Stimulated activated CD4-positive, alpha-beta T cell treated with anti-CD3 and anti-CD28 coated beads, Interleukin-1b, Interleukin-23, amount 100 ng/mL, for 48 hours (primary cell): Measurements from ENCODE around the gene AGK.
A peak's percentile ranks its signal among the peaks of the same experiment; 100 is the strongest.

ENCODE experiments used
- DNase-seq: peaks from one replicate; pipeline ENCODE4 v3.0.0-alpha.2; 2020

AGK gene

DNA sequence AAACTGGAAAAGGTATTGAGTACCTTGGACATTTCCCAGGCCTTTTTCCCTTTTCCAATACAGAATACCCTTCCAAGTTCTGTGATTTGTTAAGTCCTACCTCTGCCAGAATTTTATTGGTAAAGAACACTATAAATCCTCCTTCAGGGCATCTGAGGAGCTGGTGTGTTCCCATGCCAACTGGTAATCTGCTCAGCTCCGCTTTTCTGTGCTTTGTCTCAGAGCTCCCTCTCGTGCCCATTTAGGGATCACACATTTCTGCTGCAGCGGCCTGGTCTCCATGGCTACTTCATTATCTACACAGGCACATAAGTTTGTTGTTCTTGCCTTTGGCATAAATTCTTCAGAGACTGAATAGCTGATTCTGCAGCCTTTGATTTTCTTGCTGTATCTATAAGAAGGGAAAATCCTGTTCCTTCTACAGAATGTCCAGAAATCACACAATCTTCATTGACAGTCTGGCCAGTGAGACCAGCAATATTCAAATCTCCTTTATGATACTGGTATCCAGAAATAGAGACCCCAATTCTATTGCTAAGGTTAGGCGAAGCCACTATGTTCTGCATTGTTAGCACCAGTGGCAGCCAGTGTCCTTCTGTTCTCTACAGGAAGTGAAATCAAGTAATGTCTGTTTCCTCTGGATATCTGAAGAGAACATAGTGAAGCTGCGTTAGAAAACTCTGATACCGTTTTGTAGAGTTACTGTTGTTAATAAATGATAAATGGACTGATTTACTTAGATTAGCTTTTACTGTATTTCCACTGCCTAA, 98.8 kb downstream of the AGK start:
- no peak for DNase-seq

- no peak for DNase-seq
Measured at GRCh38 chr7:141651417-141651816, 100.2 kb downstream of the AGK start.

GRCh38 chr7:141652691-141653090, 101.5 kb downstream of the AGK start:
- DNase-seq = no peak

DNA sequence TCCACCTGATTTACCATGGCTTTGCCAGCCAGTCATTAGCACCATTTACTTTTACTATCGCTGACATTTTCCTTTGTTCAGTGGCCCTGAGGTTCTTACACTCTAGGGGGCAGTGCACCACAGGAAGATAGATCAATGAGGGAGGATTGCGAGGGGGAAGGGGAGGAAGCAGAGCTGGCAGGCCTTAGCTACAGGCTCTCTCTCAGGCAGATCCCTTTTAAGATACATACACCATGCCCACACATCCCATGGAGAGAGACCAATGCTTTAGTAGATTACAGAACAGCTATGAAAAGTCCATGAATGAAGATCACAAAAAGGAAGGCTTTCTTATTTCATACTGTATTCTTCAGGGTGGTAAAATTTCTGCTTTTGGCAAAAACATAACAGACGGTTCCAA, 103.3 kb downstream of the AGK start:
- peak; percentile 45 for DNase-seq

GRCh38 chr7:141659501-141659900, 108.3 kb downstream of the AGK start:
- DNase-seq = no peak

DNA sequence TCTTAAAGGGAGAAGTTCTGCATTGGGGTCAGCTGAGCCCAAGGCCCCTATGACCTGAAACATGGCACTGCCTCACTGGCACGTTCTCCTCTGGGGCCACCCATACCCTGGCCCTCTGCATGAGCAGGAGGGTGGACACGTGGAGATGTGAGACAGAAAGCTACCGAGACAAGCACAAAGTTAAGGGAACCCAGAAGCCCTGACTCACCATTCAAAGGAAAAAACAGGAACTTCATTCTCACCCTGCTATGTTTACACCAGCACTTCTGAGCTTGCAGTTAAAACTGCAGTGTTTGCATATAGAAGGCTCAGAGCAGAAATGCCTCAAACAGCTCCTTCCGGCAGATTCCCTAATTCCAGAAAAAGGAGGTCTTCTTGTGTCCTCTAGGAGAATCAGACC, 109.0 kb downstream of the AGK start:
- no peak for DNase-seq

- DNase-seq = no peak
Measured at GRCh38 chr7:141663081-141663849, 112.1 kb downstream of the AGK start.

DNA sequence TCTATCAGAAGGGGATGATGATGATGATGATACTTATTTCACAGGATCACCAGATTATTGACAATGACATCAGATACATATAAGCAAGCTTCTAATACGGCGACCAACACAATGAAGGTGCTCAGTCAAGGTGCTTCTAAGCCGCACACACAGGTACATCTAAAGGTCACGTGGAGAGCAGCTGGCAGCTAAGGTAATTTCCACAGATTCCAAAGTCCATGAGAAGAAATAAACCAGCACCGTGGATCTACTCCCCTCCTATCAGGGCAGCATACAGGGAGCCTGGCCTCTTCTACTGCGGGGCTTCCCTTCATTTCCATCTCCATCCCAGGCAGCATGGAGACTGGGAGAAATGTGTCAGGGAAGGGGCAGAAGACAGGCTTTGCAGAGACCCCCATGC, 113.2 kb downstream of the AGK start:
- no peak for DNase-seq

DNA sequence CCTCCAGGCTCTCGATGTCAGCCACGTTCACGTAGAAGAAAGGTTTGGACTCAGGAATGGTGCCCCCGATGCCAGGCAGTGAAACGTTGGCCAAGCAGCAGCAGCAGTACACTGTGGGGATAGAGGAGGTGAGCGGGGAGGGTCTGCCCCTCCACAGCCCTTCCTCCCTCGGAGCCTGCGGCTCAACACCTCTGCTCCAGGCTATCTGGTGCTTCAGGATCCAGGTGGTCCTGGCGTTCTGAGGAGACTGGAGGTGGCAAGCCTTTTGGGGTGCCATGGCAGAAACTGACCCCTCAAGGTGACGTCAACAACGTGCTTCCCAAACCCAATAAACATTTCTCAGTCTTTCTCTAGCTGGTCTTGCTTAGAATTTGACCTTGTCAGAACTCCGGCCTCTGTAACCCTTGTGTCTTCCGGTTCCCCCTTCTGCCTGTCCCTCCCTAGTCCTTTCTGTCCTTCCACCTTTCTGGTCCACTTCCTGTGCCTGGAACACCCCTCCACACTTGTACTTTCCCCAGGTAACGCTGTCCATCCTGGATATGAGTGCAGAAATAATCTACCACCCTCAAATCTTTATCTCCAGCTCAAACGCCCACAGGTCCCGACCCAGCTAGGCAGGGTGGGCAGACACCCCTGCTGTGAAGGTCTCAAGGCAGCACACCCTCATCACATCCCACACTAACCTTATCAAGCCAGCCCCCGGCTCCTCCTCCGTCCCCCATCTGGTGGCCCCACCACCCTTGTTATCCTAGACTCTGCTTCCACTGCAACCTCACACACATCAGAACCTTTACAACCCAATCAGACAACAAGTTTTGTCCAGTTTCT, 114.2 kb downstream of the AGK start:
- DNase-seq = no peak

DNA sequence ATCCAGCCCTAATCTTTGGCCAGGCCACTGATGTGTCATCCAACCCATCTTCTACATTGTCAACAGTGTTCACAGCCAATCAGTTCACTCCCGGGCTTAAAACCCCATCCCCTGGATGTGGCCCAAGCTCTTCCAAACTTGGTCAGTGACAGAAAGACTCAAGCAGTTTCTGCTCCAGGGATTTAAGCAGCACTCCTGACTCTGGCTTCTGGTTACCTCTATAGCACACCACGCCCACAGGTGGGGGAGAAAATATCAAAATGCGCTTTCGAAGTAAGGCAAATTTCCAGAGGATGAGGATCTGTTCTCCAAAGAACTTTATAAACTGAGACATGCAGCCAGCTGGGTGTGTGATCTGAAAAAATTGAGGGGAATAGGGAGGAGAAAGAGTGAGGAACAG, 114.9 kb downstream of the AGK start:
- no peak for DNase-seq

- DNase-seq = no peak
Measured at GRCh38 chr7:141668853-141669252, 117.6 kb downstream of the AGK start.

DNA sequence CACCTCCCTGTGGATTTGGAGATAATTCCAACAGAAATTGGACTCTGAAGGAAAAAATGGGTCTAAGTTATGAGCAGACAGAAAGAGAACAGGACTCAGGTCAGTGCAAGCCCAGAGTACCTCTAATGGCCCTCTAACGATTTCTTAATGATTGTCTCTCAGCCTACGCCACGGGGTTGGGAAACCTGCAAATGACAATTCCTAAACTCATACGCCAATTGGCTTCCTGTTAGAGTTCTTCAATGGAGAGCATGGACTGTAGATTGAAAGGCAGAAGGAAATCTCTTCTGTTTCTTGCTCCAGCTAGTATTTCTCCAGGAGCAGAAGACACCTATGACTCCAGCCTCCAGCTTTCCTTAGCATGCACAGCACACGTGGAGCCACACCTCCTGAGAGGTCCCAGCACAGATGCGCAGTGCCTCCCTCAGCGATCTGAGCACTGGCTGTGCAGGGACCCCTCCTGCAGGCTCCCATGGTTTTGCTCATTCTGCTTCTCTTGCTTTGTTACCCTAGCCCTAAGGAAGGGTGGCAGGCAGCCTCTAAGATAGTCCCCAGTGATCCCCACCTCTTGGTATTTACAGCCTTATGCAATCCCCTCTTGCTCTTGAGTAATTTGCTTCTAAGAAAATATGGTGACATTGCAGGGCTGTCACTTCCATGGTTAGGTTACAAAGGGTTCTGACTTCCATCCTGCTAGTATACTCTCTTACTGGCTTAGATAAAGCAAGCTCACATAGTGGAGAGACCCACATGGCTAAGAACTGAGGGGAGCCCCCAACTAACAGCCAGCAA, 120.7 kb downstream of the AGK start:
- DNase-seq = no peak

DNA sequence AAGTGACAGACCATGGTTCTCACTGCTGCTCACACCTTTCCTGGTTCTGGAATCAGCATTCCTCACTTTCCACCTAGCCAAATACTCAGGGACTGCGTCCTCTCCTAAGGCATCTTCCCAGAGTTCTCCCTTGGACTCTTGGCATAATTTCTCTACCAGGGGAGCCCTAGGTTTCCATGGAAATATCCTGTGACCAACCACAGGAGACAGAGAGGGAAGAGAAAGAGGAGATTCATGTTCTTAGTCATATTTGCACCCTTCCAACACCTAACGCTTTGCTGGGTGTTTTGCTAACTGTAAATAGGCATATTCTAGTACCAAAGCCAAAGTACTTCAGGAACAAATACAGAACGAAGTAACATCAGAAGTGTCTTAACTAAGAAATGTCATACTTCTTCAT, 122.1 kb downstream of the AGK start:
- DNase-seq = no peak

- no peak for DNase-seq
Measured at GRCh38 chr7:141674171-141674671, 123.0 kb downstream of the AGK start.

- DNase-seq = no peak
Measured at GRCh38 chr7:141674702-141675101, 123.5 kb downstream of the AGK start.

GRCh38 chr7:141675436-141676215, 124.4 kb downstream of the AGK start:
- DNase-seq = peak; percentile 22

DNA sequence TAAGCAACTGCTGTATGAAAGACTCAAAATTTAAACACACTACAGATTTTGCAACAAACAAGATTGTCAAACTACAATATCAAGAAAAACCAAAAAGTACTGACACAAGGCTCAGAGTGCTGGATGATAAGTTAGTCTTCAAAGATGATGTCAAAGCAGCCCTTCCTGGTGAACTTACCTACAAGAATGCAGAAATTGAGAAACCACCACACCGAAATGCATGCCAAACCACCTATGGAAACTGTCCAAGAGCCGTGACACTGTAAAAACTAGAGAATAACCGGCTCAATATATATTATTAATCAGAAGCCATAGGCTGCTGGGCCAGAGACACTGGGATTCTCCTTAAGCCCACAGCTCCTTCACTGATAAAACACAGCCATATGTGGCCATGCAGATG, 125.4 kb downstream of the AGK start:
- DNase-seq = no peak

DNA sequence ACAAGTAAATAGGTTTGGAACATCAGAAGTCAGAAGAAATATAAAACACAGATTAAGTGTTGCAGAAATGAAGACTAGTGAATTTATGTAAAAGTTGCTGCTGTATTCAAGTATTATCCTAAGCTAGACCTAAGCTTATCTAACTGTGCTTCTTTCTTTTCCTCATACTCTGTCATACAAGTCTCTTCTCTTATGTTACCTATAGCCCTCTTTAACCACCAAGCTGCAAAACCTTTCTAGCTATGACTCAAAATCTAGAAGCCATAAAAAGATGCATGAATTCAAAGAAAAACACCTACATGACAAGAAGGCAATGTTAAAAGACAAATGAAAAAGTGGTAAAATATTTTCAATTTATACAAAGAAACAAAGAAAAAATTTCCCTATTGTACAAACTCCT, 127.8 kb downstream of the AGK start:
- no peak for DNase-seq

- no peak for DNase-seq
Measured at GRCh38 chr7:141685285-141686023, 134.2 kb downstream of the AGK start.

DNA sequence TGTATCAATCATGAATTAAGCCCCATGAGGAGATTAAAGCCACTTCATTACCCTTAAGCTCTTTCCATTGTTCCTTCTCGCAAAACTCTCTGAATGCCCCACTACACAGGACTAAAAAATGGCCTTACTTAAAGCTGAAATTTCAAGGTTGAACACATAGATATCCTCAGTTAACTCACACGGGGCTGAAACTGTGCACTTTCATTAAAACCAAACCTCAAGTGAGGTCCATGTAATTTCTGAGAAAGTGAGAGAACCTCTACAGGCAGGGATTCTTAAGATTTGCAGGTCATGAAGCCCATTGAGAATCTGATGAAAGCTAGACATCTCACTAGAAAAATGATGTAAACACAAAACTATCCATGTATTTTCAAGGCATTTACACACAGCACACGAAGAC, 134.9 kb downstream of the AGK start:
- DNase-seq = no peak

- DNase-seq = no peak
Measured at GRCh38 chr7:141686670-141687069, 135.5 kb downstream of the AGK start.
